PC-9 (cell line): ENCODE results near the gene ZNF581. TPM values are rescaled to one million over a fixed set of nuclear protein-coding genes. Genes with fewer than 3 reads are reported as not detected.

Experiments used
- BruUV-seq: library from RNA; stranded (reverse); fragments of 400-500 nt; replicated peaks from 2 replicates; lab custom pipeline; 2021; lab: Mats Ljungman, UMichigan
- CTCF ChIA-PET: fragments of 300-600 bp; sonication (Branson Sonifier 250); formaldehyde crosslinking; loops from one replicate; lab custom pipeline; 2022; ENCODE audit warnings: antibody characterized with exemption; lab: Charles Lee
- POLR2A ChIA-PET: fragments of 300-600 bp; sonication (Branson Sonifier 250); formaldehyde crosslinking; loops from one replicate; lab custom pipeline; 2022; ENCODE audit warnings: antibody characterized with exemption; ENCODE audit not compliant: unreplicated experiment; lab: Charles Lee
- DNase-seq, 2 experiments: peaks; one replicate each; pipeline versions ENCODE4 v3.0.0 to v3.0.0-alpha.2; 2015 to 2022; ENCODE audit warnings: mixed read lengths in 1 of 2
- H2AFZ ChIP-seq: fragments of 200-600 bp; sonication (generic); 2 replicates; pipeline ENCODE4 v1.8.1; 2017; ENCODE audit warnings: antibody characterized with exemption
- H3F3A ChIP-seq: fragments of 200-600 bp; sonication (generic); 2 replicates; pipeline ENCODE4 v1.8.1; 2017; ENCODE audit warnings: antibody characterized with exemption, mild to moderate bottlenecking, low read depth; ENCODE audit not compliant: insufficient read depth
- H3K27ac ChIP-seq: fragments of 200-600 bp; sonication (generic); 2 replicates; pipeline ENCODE4 v1.6.1; 2016; ENCODE audit warnings: mixed run types
- H3K27me3 ChIP-seq: fragments of 200-600 bp; sonication (generic); 2 replicates; pipeline ENCODE4 v1.6.1; 2016; ENCODE audit warnings: low read depth, mixed run types; ENCODE audit not compliant: insufficient read depth
- H3K36me3 ChIP-seq: fragments of 200-600 bp; sonication (generic); 2 replicates; pipeline ENCODE4 v1.6.1; 2016; ENCODE audit warnings: low read depth, mixed run types
- H3K4me1 ChIP-seq: fragments of 200-600 bp; sonication (generic); replicated peaks from 2 replicates; pipeline ENCODE4 v1.6.1; 2016; ENCODE audit warnings: mixed run types; ENCODE audit not compliant: insufficient read depth
- H3K4me2 ChIP-seq: fragments of 200-600 bp; sonication (generic); 2 replicates; pipeline ENCODE4 v1.6.1; 2017; ENCODE audit warnings: mixed run types
- H3K4me3 ChIP-seq: fragments of 200-600 bp; sonication (generic); 2 replicates; pipeline ENCODE4 v1.6.1; 2016; ENCODE audit warnings: mixed run types
- H3K79me2 ChIP-seq: fragments of 200-600 bp; sonication (generic); 2 replicates; pipeline ENCODE4 v1.6.1; 2017; ENCODE audit warnings: low read depth, mixed run types
- H3K9me2 ChIP-seq: fragments of 200-600 bp; sonication (generic); 2 replicates; pipeline ENCODE4 v1.8.1; 2017; ENCODE audit warnings: mild to moderate bottlenecking; ENCODE audit not compliant: insufficient read depth
- H3K9me3 ChIP-seq: fragments of 200-600 bp; sonication (generic); 2 replicates; pipeline ENCODE4 v1.8.1; 2016; ENCODE audit warnings: low read depth; ENCODE audit not compliant: insufficient read depth
- H4K20me1 ChIP-seq: fragments of 200-600 bp; sonication (generic); 2 replicates; pipeline ENCODE4 v1.8.1; 2017; ENCODE audit not compliant: insufficient read depth
- CTCF ChIP-seq: fragments of 200-600 bp; sonication (generic); conservative IDR thresholded peaks from 2 replicates; pipeline ENCODE4 v1.6.1; 2017; ENCODE audit warnings: mixed run types, antibody characterized with exemption, mild to moderate bottlenecking, moderate library complexity
- EZH2 ChIP-seq: fragments of 200-600 bp; sonication (generic); IDR thresholded peaks from 2 replicates; pipeline ENCODE4 v1.8.0; 2017; ENCODE audit warnings: antibody characterized with exemption, low read depth
- intact Hi-C: fragments of 100-400 bp; cut with micrococcal nuclease; formaldehyde crosslinking; loops from one replicate; pipeline ENCODE4 v1.10.0; 2022; ENCODE audit not compliant: unreplicated experiment
- total RNA-seq: library from RNA; stranded (reverse); gene quantifications from 2 replicates; pipeline ENCODE4 v1.2.3, GENCODE V29; 2021

ZNF581 gene
- total RNA-seq, 1 experiment from 2014 or later, result 53.5 TPM

GRCh38 chr19:55617426-55617825 is 26.0 kb upstream of the ZNF581 start:
- Histone ChIP-seq H4K20me1 (peaks cover 9% of the 10 kb centered on the region), H3K4me3 (no peak overlapping the region), H2AFZ (no peak overlapping the region), H3K9me3 (no peaks in the 10 kb centered on the region), H3F3A (peaks cover 31% of the 10 kb centered on the region), H3K27ac (no peak overlapping the region), H3K27me3 (no peaks in the 10 kb centered on the region), H3K9me2 (no peaks in the 10 kb centered on the region), H3K4me2 (no peak overlapping the region), H3K36me3 (peaks cover 3% of the 10 kb centered on the region; the same call in 1 of the 2 replicates), H3K79me2 (no peaks in the 10 kb centered on the region), H3K4me1 (no peaks in the 10 kb centered on the region)
- TF ChIP-seq CTCF (no peak), EZH2 (no peak)
- ChIA-PET CTCF (interaction anchor here (0.5 kb wide), 1 partner anchor 561 kb away, joined by 4 read pairs; no protein-coding TSS in a partner anchor), POLR2A (no interaction called here)
- BruUV-seq, result no TSS peak
- DNase-seq, result no peak
- intact Hi-C loops, result no loop called here

- Histone ChIP-seq H3K9me2 (no peaks in the 10 kb centered on the region), H3K9me3 (no peaks in the 10 kb centered on the region), H3F3A (peaks cover 30% of the 10 kb centered on the region), H3K4me1 (no peaks in the 10 kb centered on the region), H2AFZ (no peak overlapping the region), H3K36me3 (peaks cover 3% of the 10 kb centered on the region; the same call in 1 of the 2 replicates), H3K79me2 (no peaks in the 10 kb centered on the region), H3K4me3 (no peak overlapping the region), H3K27ac (no peak overlapping the region), H3K4me2 (no peak overlapping the region), H4K20me1 (peaks cover 5% of the 10 kb centered on the region), H3K27me3 (no peaks in the 10 kb centered on the region)
- ChIA-PET POLR2A (no interaction called here), CTCF (interaction anchor here (0.7 kb wide), 2 partner anchors 15 to 115 kb away, joined by 3 to 14 read pairs; no protein-coding TSS in a partner anchor)
- TF ChIP-seq EZH2 (no peak), CTCF (no peak)
- intact Hi-C loops, result no loop called here
- no peak for DNase-seq
- no TSS peak for BruUV-seq
These were observed 25.0 kb upstream of the ZNF581 start for GRCh38 chr19:55618426-55618825.

- peaks cover 5% of the 10 kb centered on the region; the same call in 1 of the 2 replicates for H3K4me1 ChIP-seq
- no peak overlapping the region for H3K4me2 ChIP-seq
- H3K9me3 ChIP-seq, result no peaks in the 10 kb centered on the region
- H3K27me3 ChIP-seq, result no peaks in the 10 kb centered on the region
- DNase-seq, result no peak
- BruUV-seq, result TSS peak; percentile 3
- CTCF ChIA-PET, result interaction anchor here (0.7 kb wide), 1 partner anchor 116 kb away, joined by 14 read pairs; no protein-coding TSS in a partner anchor
- TF ChIP-seq CTCF (no peak), EZH2 (no peak)
- no peak overlapping the region for H2AFZ ChIP-seq
- POLR2A ChIA-PET, result interaction anchor here (0.7 kb wide), 1 partner anchor 106 kb away, joined by 4 read pairs; no protein-coding TSS in a partner anchor
- H4K20me1 ChIP-seq, result peaks cover 10% of the 10 kb centered on the region
- intact Hi-C loops, result no loop called here
- H3F3A ChIP-seq, result peaks cover 35% of the 10 kb centered on the region
- no peak overlapping the region for H3K4me3 ChIP-seq
- H3K27ac ChIP-seq, result no peak overlapping the region
- H3K36me3 ChIP-seq, result peaks cover 3% of the 10 kb centered on the region; the same call in 1 of the 2 replicates
- no peaks in the 10 kb centered on the region for H3K79me2 ChIP-seq
- no peaks in the 10 kb centered on the region for H3K9me2 ChIP-seq
These were observed 24.2 kb upstream of the ZNF581 start for GRCh38 chr19:55619286-55619685.
